K562 (cell line): Measurements from ENCODE around the gene PLCB1. TPM values are rescaled to one million over a fixed set of nuclear protein-coding genes. Genes with fewer than 3 reads are reported as not detected.

Source experiments
- ATAC-seq: fragments of 200-7000 bp; cut with Tn5 transposase; 3 replicates; pipeline ENCODE4 v1.9.1; 2020; ENCODE audit warnings: moderate library complexity
- BruUV-seq: library from RNA; stranded (reverse); fragments of 400-500 nt; replicated peaks from 2 replicates; lab custom pipeline; 2021; lab: Mats Ljungman, UMichigan
- CTCF ChIA-PET: fragments of 300-600 bp; formaldehyde crosslinking; extraction: SDS; loops from one replicate; lab custom pipeline; 2021; ENCODE audit warnings: low intra/inter-chr PET ratio; lab: Yijun Ruan, JAX
- POLR2A ChIA-PET: fragments of 300-600, 350-650 bp; sonication (Branson Sonifier 250); formaldehyde crosslinking; extraction: SDS; loops from one replicate; lab custom pipeline; 2021; ENCODE audit warnings: antibody characterized with exemption, inconsistent platforms; lab: Yijun Ruan, JAX
- DNase-seq, 4 experiments: peaks; one replicate each; pipeline versions ENCODE4 v3.0.0 to v3.0.0-alpha.2; 2011 to 2018; ENCODE audit warnings: low spot score in 3 of 4, mixed read lengths in 3 of 4; ENCODE audit errors: extremely low read depth in 1 of 4
- FAIRE-seq: peaks from 2 replicates; lab custom pipeline; 2011; peaks lifted over from hg19 to GRCh38; lab: Jason Lieb, UNC
- H2AFZ ChIP-seq: 2 replicates; pipeline ENCODE4 v1.6.0; 2011; ENCODE audit warnings: low read depth, low read length, control low read depth, inconsistent platforms
- H3K27ac ChIP-seq: fragments of 200-600 bp; 3 replicates; pipeline ENCODE4 v1.8.0; 2011; ENCODE audit warnings: low read depth, mild to moderate bottlenecking, control low read depth, inconsistent platforms, low read length, moderate library complexity, mixed read lengths; ENCODE audit errors: extremely low read depth
- H3K27me3 ChIP-seq, 2 experiments: fragments of 300-600 bp in 1 of 2; 2 replicates in 1 of 2; 3 replicates in 1 of 2; pipeline versions ENCODE4 v1.6.0 to v1.8.0; 2011; ENCODE audit warnings: inconsistent platforms in 2 of 2, low read length in 2 of 2, mild to moderate bottlenecking in 1 of 2, mixed read lengths in 1 of 2, moderate library complexity in 1 of 2; ENCODE audit not compliant: control insufficient read depth in 2 of 2, insufficient read depth in 2 of 2
- H3K36me3 ChIP-seq: fragments of 300-600 bp; 3 replicates; pipeline ENCODE4 v1.8.0; 2011; ENCODE audit warnings: mild to moderate bottlenecking, low read length, inconsistent platforms; ENCODE audit not compliant: control insufficient read depth, insufficient read depth
- H3K4me1 ChIP-seq, 2 experiments: fragments of 200-600 bp in 1 of 2; replicated peaks in 1 of 2; 2 replicates in 1 of 2; 3 replicates in 1 of 2; pipeline versions ENCODE4 v1.5.1 to v1.8.0; 2011; ENCODE audit warnings: inconsistent platforms in 2 of 2, low read length in 2 of 2, mild to moderate bottlenecking in 1 of 2, mixed read lengths in 1 of 2, moderate library complexity in 1 of 2; ENCODE audit not compliant: control insufficient read depth in 2 of 2, insufficient read depth in 2 of 2
- H3K4me2 ChIP-seq: 2 replicates; pipeline ENCODE4 v1.6.1; 2011; ENCODE audit warnings: low read length, control low read depth, inconsistent platforms, mixed read lengths; ENCODE audit not compliant: insufficient read depth
- H3K4me3 ChIP-seq: fragments of 200-600 bp; sonication (generic), shearing (Covaris generic); 2 replicates; pipeline ENCODE4 v1.5.1; 2016; ENCODE audit warnings: control low read depth, inconsistent platforms
- H3K79me2 ChIP-seq: fragments of 200-600 bp; 3 replicates; pipeline ENCODE4 v1.8.0; 2011; ENCODE audit warnings: low read length, inconsistent platforms; ENCODE audit not compliant: control insufficient read depth, insufficient read depth
- H3K9ac ChIP-seq, 2 experiments: 2 replicates each; pipeline versions ENCODE4 v1.6.0 to v1.6.1; 2011; ENCODE audit warnings: low read depth in 2 of 2, low read length in 2 of 2, control low read depth in 1 of 2, inconsistent platforms in 1 of 2, mild to moderate bottlenecking in 1 of 2, mixed read lengths in 1 of 2; ENCODE audit not compliant: insufficient read depth in 1 of 2
- H3K9me1 ChIP-seq: one replicate; pipeline ENCODE4 v1.6.0; 2011; ENCODE audit warnings: inconsistent platforms, mild to moderate bottlenecking, low read length, moderate library complexity; ENCODE audit not compliant: control insufficient read depth, insufficient read depth
- H3K9me3 ChIP-seq: replicated peaks from 2 replicates; pipeline ENCODE4 v1.5.1; 2011; ENCODE audit warnings: low read depth, low read length, inconsistent platforms; ENCODE audit not compliant: control insufficient read depth, insufficient read depth
- H4K20me1 ChIP-seq: replicated peaks from 2 replicates; pipeline ENCODE4 v1.6.1; 2011; ENCODE audit warnings: low read length, inconsistent platforms, mixed read lengths; ENCODE audit not compliant: control insufficient read depth, insufficient read depth
- CBX3 ChIP-seq, 2 experiments: IDR thresholded peaks; 1 replicate in 1 of 2; 2 replicates in 1 of 2; pipeline ENCODE4 v1.6.1; 2012; ENCODE audit warnings: inconsistent platforms in 2 of 2, low read length in 2 of 2, borderline replicate concordance in 1 of 2, control low read depth in 1 of 2
- EP300 ChIP-seq: IDR thresholded peaks from 2 replicates; pipeline ENCODE4 v1.6.1; 2012; ENCODE audit warnings: low read length, improper control_type of control experiment
- ETV1 ChIP-seq: fragments of 450-650 bp; conservative IDR thresholded peaks from 2 replicates; pipeline ENCODE4 v1.6.1; 2016; ENCODE audit warnings: missing genetic modification characterization, control low read depth, low read depth, missing compliant biosample characterization
- FIP1L1 ChIP-seq: fragments of 200-400 bp; formaldehyde crosslinking; IDR thresholded peaks from 2 replicates; pipeline ENCODE4 v1.6.1; 2018; ENCODE audit warnings: mild to moderate bottlenecking, low read depth, low read length; ENCODE audit not compliant: poor library complexity, severe bottlenecking
- FOS ChIP-seq: IDR thresholded peaks from 3 replicates; pipeline ENCODE4 v1.6.1; 2011; ENCODE audit not compliant: insufficient read length; ENCODE audit errors: extremely low read depth
- KDM2B ChIP-seq: fragments of 250-450 bp; sonication (Bioruptor Pico); IDR thresholded peaks from 2 replicates; pipeline ENCODE4 v1.8.0; 2021; ENCODE audit warnings: mild to moderate bottlenecking, moderate library complexity
- PHB2 ChIP-seq: fragments of 450-650 bp; IDR thresholded peaks from 2 replicates; pipeline ENCODE4 v1.6.1; 2017; ENCODE audit warnings: low read depth
- PTRF ChIP-seq: fragments of 450-650 bp; IDR thresholded peaks from 2 replicates; pipeline ENCODE4 v1.6.1; 2016; ENCODE audit warnings: mild to moderate bottlenecking, missing genetic modification characterization, missing compliant biosample characterization
- RAD51 ChIP-seq: fragments of 450-650 bp; IDR thresholded peaks from 2 replicates; pipeline ENCODE4 v1.7.1; 2016; ENCODE audit warnings: low read depth, mild to moderate bottlenecking, borderline replicate concordance
- RBM15 ChIP-seq: fragments of 200-400 bp; formaldehyde crosslinking; IDR thresholded peaks from 2 replicates; pipeline ENCODE4 v1.6.1; 2018; ENCODE audit warnings: mild to moderate bottlenecking, low read length, moderate library complexity; ENCODE audit not compliant: insufficient read depth
- RCOR1 ChIP-seq, 2 experiments: IDR thresholded peaks; 2 replicates each; pipeline ENCODE4 v1.6.1; 2012; ENCODE audit warnings: low read depth in 2 of 2, low read length in 2 of 2, borderline replicate concordance in 1 of 2, improper control_type of control experiment in 1 of 2
- SRSF3 ChIP-seq: fragments of 200-400 bp; formaldehyde crosslinking; IDR thresholded peaks from 2 replicates; pipeline ENCODE4 v1.6.1; 2016; ENCODE audit warnings: mild to moderate bottlenecking, low read length, moderate library complexity; ENCODE audit not compliant: insufficient read depth
- TCF15 ChIP-seq: fragments of 250-450 bp; sonication (Bioruptor Pico); IDR thresholded peaks from 2 replicates; pipeline ENCODE4 v1.8.0; 2022; ENCODE audit warnings: moderate library complexity, mild to moderate bottlenecking, inconsistent platforms
- ZNF324 ChIP-seq: fragments of 250-450 bp; sonication (Bioruptor Pico); IDR thresholded peaks from 2 replicates; pipeline ENCODE4 v1.4.0; 2020; ENCODE audit warnings: mild to moderate bottlenecking
- ZNF586 ChIP-seq: fragments of 450-650 bp; formaldehyde crosslinking; conservative IDR thresholded peaks from 2 replicates; pipeline ENCODE4 v1.4.0; 2020; ENCODE audit warnings: mild to moderate bottlenecking, moderate library complexity
- ZNF830 ChIP-seq: fragments of 250-450 bp; sonication (Bioruptor Pico); IDR thresholded peaks from 2 replicates; pipeline ENCODE4 v1.5.0; 2021; ENCODE audit warnings: mild to moderate bottlenecking
- WGBS: fragments of 100-300 bp; shearing (Covaris generic); methylation state at CpG from one replicate; pipeline ENCODE4 v1.1.6; 2016; ENCODE audit warnings: low coverage, mixed read lengths; ENCODE audit not compliant: insufficient coverage; ENCODE audit errors: missing lambda C conversion rate; 5-methylcytosine and 5-hydroxymethylcytosine counted together
- in situ Hi-C: fragments of 300-500 bp; cut with MboI; formaldehyde crosslinking; loops from 4 replicates; pipeline ENCODE4 v1.15.0; 2018; ENCODE audit warnings: inconsistent platforms, mixed read lengths
- intact Hi-C: fragments of 100-400 bp; cut with micrococcal nuclease; formaldehyde crosslinking; loops from 2 replicates; pipeline ENCODE4 v1.14.2; 2022
- polyA plus RNA-seq, 8 experiments: library from polyadenylated mRNA; depleted of rRNA in 4 of 8; stranded (reverse) in 5 of 8; unstranded in 3 of 8; fragments of >200 nt; fragmentation: Nextera tagmentation in 2 of 8; fragmentation: Illumina TruSeq in 1 of 8; extraction: Ambion mirVana in 2 of 8; extraction: Trizol in 1 of 8; gene quantifications; 2 replicates each; pipeline versions ENCODE4 v1.2.1 to v1.2.3, GENCODE V29; 2011 to 2014; ENCODE audit warnings: inconsistent platforms in 1 of 8, missing spikeins in 1 of 8
- total RNA-seq, 7 experiments: library from RNA; depleted of rRNA in 6 of 7; stranded (reverse); fragments of >200 nt in 6 of 7; fragmentation: Illumina TruSeq in 2 of 7; extraction: Trizol in 2 of 7; gene quantifications; 2 replicates each; pipeline versions ENCODE4 v1.2.1 to v1.2.3, GENCODE V29; 2011 to 2021; ENCODE audit warnings: low replicate concordance in 1 of 7
- TF ChIP-seq, protein P1 (sequence below): fragments of 250-450 bp; sonication (Bioruptor Pico); IDR thresholded peaks from 2 replicates; pipeline ENCODE4 v1.4.0; 2020; ENCODE audit warnings: mild to moderate bottlenecking
- TF ChIP-seq, protein P2 (sequence below): fragments of 450-650 bp; formaldehyde crosslinking; IDR thresholded peaks from 2 replicates; pipeline ENCODE4 v1.4.0; 2020; ENCODE audit warnings: mild to moderate bottlenecking, moderate library complexity

The PLCB1 gene
- total and polyA plus RNA-seq, 9 of the 15 experiments (the other 6 are each of a cell fraction or from before 2014, with no cell fraction given) = 0.34 to 3.1 (median 1.3) TPM

- no peak for TF ChIP-seq TCF15 (CRISPR knock-in tag)
- TF ChIP-seq SRSF3 = no peak
Measured at GRCh38 chr20:8249634-8250033, 117.6 kb downstream of the PLCB1 start (continued).

GRCh38 chr20:8250539-8251200, 118.6 kb downstream of the PLCB1 start:
- intact Hi-C loops = no loop called here
- ATAC-seq (no peak), DNase-seq (no peak)
- Histone ChIP-seq H4K20me1 (no peaks in the 10 kb centered on the region), H3K27ac (no peak overlapping the region), H3K27me3 (no peaks in the 10 kb centered on the region), H3K4me1 (no peaks in the 10 kb centered on the region), H3K79me2 (no peaks in the 10 kb centered on the region), H3K4me2 (no peak overlapping the region), H3K36me3 (no peaks in the 10 kb centered on the region)
- in situ Hi-C loops = no loop called here
- TF ChIP-seq EP300 (no peak), ZNF830 (CRISPR knock-in tag) (no peak), KDM2B (CRISPR knock-in tag) (no peak), PHB2 (no peak), FIP1L1 (no peak), RAD51 (no peak), CBX3 (IDR thresholded peaks at IDR 0.05; ENCODE audit: borderline replicate concordance in 1 of 2, low read length in 2 of 2) (no peak), FOS (no peak), PTRF (tag) (no peak), ZNF324 (no peak), ETV1 (tag) (no peak), ZNF586 (CRISPR knock-in tag) (no peak), RCOR1 (IDR thresholded peaks at IDR 0.05; ENCODE audit: borderline replicate concordance in 1 of 2, low read depth in 2 of 2, low read length in 2 of 2) (no peak), RBM15 (no peak)
- TF ChIP-seq, protein P1, sequence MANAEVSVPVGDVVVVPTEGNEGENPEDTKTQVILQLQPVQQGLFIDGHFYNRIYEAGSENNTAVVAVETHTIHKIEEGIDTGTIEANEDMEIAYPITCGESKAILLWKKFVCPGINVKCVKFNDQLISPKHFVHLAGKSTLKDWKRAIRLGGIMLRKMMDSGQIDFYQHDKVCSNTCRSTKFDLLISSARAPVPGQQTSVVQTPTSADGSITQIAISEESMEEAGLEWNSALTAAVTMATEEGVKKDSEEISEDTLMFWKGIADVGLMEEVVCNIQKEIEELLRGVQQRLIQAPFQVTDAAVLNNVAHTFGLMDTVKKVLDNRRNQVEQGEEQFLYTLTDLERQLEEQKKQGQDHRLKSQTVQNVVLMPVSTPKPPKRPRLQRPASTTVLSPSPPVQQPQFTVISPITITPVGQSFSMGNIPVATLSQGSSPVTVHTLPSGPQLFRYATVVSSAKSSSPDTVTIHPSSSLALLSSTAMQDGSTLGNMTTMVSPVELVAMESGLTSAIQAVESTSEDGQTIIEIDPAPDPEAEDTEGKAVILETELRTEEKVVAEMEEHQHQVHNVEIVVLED = no peak
- TF ChIP-seq, protein P2, sequence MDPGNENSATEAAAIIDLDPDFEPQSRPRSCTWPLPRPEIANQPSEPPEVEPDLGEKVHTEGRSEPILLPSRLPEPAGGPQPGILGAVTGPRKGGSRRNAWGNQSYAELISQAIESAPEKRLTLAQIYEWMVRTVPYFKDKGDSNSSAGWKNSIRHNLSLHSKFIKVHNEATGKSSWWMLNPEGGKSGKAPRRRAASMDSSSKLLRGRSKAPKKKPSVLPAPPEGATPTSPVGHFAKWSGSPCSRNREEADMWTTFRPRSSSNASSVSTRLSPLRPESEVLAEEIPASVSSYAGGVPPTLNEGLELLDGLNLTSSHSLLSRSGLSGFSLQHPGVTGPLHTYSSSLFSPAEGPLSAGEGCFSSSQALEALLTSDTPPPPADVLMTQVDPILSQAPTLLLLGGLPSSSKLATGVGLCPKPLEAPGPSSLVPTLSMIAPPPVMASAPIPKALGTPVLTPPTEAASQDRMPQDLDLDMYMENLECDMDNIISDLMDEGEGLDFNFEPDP (CRISPR knock-in tag) = no peak
- TF ChIP-seq, all 486 proteins: peak for 0
- Histone ChIP-seq H3K9me3 (no peaks in the 10 kb centered on the region), H3K9me1 (no peaks in the 10 kb centered on the region), H3K4me3 (no peak overlapping the region), H2AFZ (no peak overlapping the region), H3K9ac (no peak overlapping the region)
- no TSS peak for BruUV-seq
- WGBS = 0% methylated on average over 1 of the region's 1 CpG
- no peak for FAIRE-seq
- ChIA-PET CTCF (no interaction called here), POLR2A (interaction anchor here (0.8 kb wide), 1 partner anchor 9 kb away, joined by 3 read pairs; no protein-coding TSS in a partner anchor)
